Effector memory CD4-positive, alpha-beta T cell (primary cell): Measurements from ENCODE around the gene KIAA1671.

Experiments
- DNase-seq, 3 donors: peaks; one replicate each; pipeline ENCODE4 v3.0.0-alpha.2; 2020
- H3K27ac ChIP-seq: 2 replicates; pipeline ENCODE4 v1.7.0; 2013; ENCODE audit warnings: mild to moderate bottlenecking, low read length, moderate library complexity; ENCODE audit not compliant: insufficient read depth, poor library complexity, severe bottlenecking
- H3K27me3 ChIP-seq: replicated peaks from 2 replicates; pipeline ENCODE4 v1.7.0; 2013; ENCODE audit warnings: mild to moderate bottlenecking, low read length; ENCODE audit not compliant: insufficient read depth, control insufficient read depth, poor library complexity, severe bottlenecking
- H3K36me3 ChIP-seq: 2 replicates; pipeline ENCODE4 v1.7.0; 2013; ENCODE audit warnings: mild to moderate bottlenecking, low read length, moderate library complexity; ENCODE audit not compliant: control insufficient read depth, insufficient read depth
- H3K4me1 ChIP-seq: 2 replicates; pipeline ENCODE4 v1.7.0; 2013; ENCODE audit warnings: low read length, mild to moderate bottlenecking; ENCODE audit not compliant: control insufficient read depth, insufficient read depth, poor library complexity, severe bottlenecking
- H3K4me3 ChIP-seq: 2 replicates; pipeline ENCODE4 v1.7.0; 2013; ENCODE audit warnings: low read length, low read depth, mild to moderate bottlenecking; ENCODE audit not compliant: insufficient read depth, poor library complexity, severe bottlenecking
- H3K9me3 ChIP-seq: 2 replicates; pipeline ENCODE4 v1.7.0; 2013; ENCODE audit warnings: mild to moderate bottlenecking, low read length, moderate library complexity; ENCODE audit not compliant: control insufficient read depth

KIAA1671 gene

DNA sequence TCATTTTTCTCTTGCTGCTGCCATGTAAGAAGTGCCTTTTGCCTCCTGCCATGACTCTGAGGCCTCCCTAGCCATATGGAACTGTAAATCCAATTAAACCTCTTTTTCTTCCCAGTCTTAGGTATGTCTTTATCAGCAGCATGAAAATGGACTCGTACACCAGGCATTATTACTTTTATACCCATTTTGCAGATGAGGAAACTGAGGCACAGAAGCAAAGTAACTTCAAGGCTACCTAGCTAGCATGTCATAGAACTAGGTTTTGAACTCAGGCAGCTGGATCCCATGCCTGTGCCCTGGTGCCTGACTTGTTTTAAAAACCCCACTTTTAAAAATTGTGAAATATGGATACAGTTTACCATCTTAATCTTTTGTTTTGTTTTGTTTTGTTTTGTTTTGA, 25.8 kb downstream of the KIAA1671 start:
- H3K4me3 ChIP-seq = no peak overlapping the region
- H3K36me3 ChIP-seq = no peaks in the 10 kb centered on the region
- DNase-seq = no peak
- H3K9me3 ChIP-seq = no peaks in the 10 kb centered on the region
- H3K27ac ChIP-seq = no peak overlapping the region
- H3K4me1 ChIP-seq = no peaks in the 10 kb centered on the region
- H3K27me3 ChIP-seq = no peaks in the 10 kb centered on the region

GRCh38 chr22:24981066-24981465, 28.6 kb downstream of the KIAA1671 start:
- H3K4me3 ChIP-seq = no peak overlapping the region
- DNase-seq = no peak
- H3K36me3 ChIP-seq = no peaks in the 10 kb centered on the region
- no peaks in the 10 kb centered on the region for H3K4me1 ChIP-seq
- no peaks in the 10 kb centered on the region for H3K27me3 ChIP-seq
- no peaks in the 10 kb centered on the region for H3K9me3 ChIP-seq
- H3K27ac ChIP-seq = no peak overlapping the region

- no peaks in the 10 kb centered on the region for H3K36me3 ChIP-seq
- no peaks in the 10 kb centered on the region for H3K27me3 ChIP-seq
- H3K4me3 ChIP-seq = no peak overlapping the region
- no peaks in the 10 kb centered on the region for H3K9me3 ChIP-seq
- no peaks in the 10 kb centered on the region for H3K4me1 ChIP-seq
- DNase-seq = no peak
- H3K27ac ChIP-seq = no peak overlapping the region
Measured at GRCh38 chr22:24981656-24982055, 29.1 kb downstream of the KIAA1671 start.

- H3K27ac ChIP-seq = no peak overlapping the region
- DNase-seq = no peak
- H3K4me1 ChIP-seq = no peaks in the 10 kb centered on the region
- no peaks in the 10 kb centered on the region for H3K27me3 ChIP-seq
- H3K9me3 ChIP-seq = no peaks in the 10 kb centered on the region
- no peaks in the 10 kb centered on the region for H3K36me3 ChIP-seq
- no peak overlapping the region for H3K4me3 ChIP-seq
Measured at GRCh38 chr22:24982301-24983056, 30.0 kb downstream of the KIAA1671 start.

- no peaks in the 10 kb centered on the region for H3K36me3 ChIP-seq
- no peaks in the 10 kb centered on the region for H3K4me1 ChIP-seq
- H3K4me3 ChIP-seq = no peak overlapping the region
- H3K27me3 ChIP-seq = no peaks in the 10 kb centered on the region
- H3K27ac ChIP-seq = no peak overlapping the region
- no peaks in the 10 kb centered on the region for H3K9me3 ChIP-seq
- DNase-seq = no peak
Measured at GRCh38 chr22:24983151-24983550, 30.6 kb downstream of the KIAA1671 start.

DNA sequence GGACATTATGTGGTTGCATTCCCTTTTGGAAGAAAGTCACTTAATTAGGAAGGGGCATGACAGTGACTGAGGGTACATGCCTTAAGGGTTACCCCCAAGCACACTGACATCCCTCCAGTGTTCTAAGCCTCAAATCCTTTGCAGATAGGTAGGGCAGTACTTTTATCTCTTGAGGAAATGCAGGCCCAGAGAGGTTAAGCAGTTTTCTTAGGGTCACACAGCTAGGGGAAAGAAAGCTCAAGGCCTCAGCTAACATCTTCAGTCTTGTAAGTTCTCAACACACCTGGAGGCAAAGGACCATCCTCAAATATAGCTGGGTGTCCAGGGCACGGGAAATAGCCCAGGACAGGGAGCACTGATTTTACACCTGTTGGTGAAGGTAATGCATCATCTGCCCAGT, 31.6 kb downstream of the KIAA1671 start:
- no peaks in the 10 kb centered on the region for H3K9me3 ChIP-seq
- no peak overlapping the region for H3K4me3 ChIP-seq
- no peak for DNase-seq
- no peaks in the 10 kb centered on the region for H3K4me1 ChIP-seq
- no peak overlapping the region for H3K27ac ChIP-seq
- H3K36me3 ChIP-seq = no peaks in the 10 kb centered on the region
- no peaks in the 10 kb centered on the region for H3K27me3 ChIP-seq

GRCh38 chr22:24985826-24986214, 33.3 kb downstream of the KIAA1671 start:
- Histone ChIP-seq H3K4me1 (no peaks in the 10 kb centered on the region), H3K27ac (no peak overlapping the region)

DNA sequence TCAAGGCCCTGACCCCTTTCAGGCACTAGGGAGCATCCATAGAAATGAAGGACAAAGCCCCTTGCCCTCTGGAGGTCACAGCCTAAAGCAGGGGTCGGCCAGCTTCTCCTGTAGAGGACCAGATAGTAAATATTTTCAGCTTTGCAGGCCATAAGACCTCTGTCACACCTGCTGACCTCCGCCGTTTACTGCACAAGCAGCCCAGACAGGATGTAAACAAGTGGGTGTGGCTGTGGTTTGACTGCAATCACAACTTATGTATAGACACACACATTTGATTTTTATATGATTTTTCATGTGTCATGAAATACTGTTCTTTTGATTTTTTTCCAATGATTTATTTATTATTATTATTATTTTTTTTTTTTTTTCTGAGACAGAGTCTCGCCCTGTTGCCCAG, 34.3 kb downstream of the KIAA1671 start:
- Histone ChIP-seq H3K4me1 (no peaks in the 10 kb centered on the region), H3K27me3 (no peaks in the 10 kb centered on the region), H3K36me3 (no peaks in the 10 kb centered on the region), H3K4me3 (no peak overlapping the region), H3K9me3 (no peaks in the 10 kb centered on the region), H3K27ac (no peak overlapping the region)
- no peak for DNase-seq

More at GRCh38 chr22:24985826-24986214, 33.3 kb downstream of the KIAA1671 start:
- no peak for DNase-seq
- Histone ChIP-seq H3K4me3 (no peak overlapping the region), H3K27me3 (no peaks in the 10 kb centered on the region), H3K36me3 (no peaks in the 10 kb centered on the region), H3K9me3 (no peaks in the 10 kb centered on the region)

GRCh38 chr22:24989135-24989534, 36.6 kb downstream of the KIAA1671 start:
- no peak overlapping the region for H3K27ac ChIP-seq
- H3K4me1 ChIP-seq = no peaks in the 10 kb centered on the region
- H3K9me3 ChIP-seq = no peaks in the 10 kb centered on the region
- no peak for DNase-seq
- no peak overlapping the region for H3K4me3 ChIP-seq
- no peaks in the 10 kb centered on the region for H3K36me3 ChIP-seq
- H3K27me3 ChIP-seq = no peaks in the 10 kb centered on the region

- H3K27me3 ChIP-seq = no peaks in the 10 kb centered on the region
- no peaks in the 10 kb centered on the region for H3K9me3 ChIP-seq
- no peak for DNase-seq
- H3K36me3 ChIP-seq = no peaks in the 10 kb centered on the region
- H3K27ac ChIP-seq = no peak overlapping the region
- no peaks in the 10 kb centered on the region for H3K4me1 ChIP-seq
- no peak overlapping the region for H3K4me3 ChIP-seq
Measured at GRCh38 chr22:24989541-24989951, 37.0 kb downstream of the KIAA1671 start.
